ENCODE results near the gene LIPT2. TPM values are rescaled to one million over a fixed set of nuclear protein-coding genes. Genes with fewer than 3 reads are reported as not detected.
"Not testable (repeated sequence)": the region's sequence is repeated elsewhere in the genome, so short reads cannot be mapped to it uniquely, and the experiment has no call there.

The LIPT2 gene
- total RNA-seq: 1 to 10 TPM; 3.1 to 5.6 TPM

- Mint-ChIP-seq H3K9me3 (no peaks in the 10 kb centered on the region), H3K4me1 (ENCODE audit: low read depth) (peaks cover 17% of the 10 kb centered on the region), H3K27me3 (ENCODE audit: low read depth) (no peaks in the 10 kb centered on the region), H3K27ac (peak within 1 kb of the TSS; percentile 95), H3K36me3 (ENCODE audit: low read depth) (no peaks in the 10 kb centered on the region), H3K4me3 (peak within 1 kb of the TSS; percentile 83)
- DNase-seq: peak; percentile 99
- intact Hi-C loops (cut with micrococcal nuclease): loop anchor here (1.0 to 10.0 kb wide), 10 partner anchors 95 to 852 kb away; partner anchors contain the start of genes C2CD3, COA4, PAAF1 and PGM2L1
- CTCF ChIA-PET: interaction anchor here (1.7 to 4.0 kb wide), 2 partner anchors 40 to 43 kb away, joined by 7 to 21 read pairs; no protein-coding TSS in a partner anchor
These were observed at the start of gene LIPT2 for GRCh38 chr11:74492974-74493790. Gene LIPT2 (minus strand): TSS chr11:74493724. CDS start chr11:74493703, 21 bp downstream.

GRCh38 chr11:74541466-74541865, 47.9 kb upstream of the LIPT2 start:
- Mint-ChIP-seq H3K27me3 (ENCODE audit: low read depth) (no peaks in the 10 kb centered on the region), H3K4me3 (no peak overlapping the region), H3K36me3 (ENCODE audit: low read depth) (no peaks in the 10 kb centered on the region), H3K9me3 (peaks cover 11% of the 10 kb centered on the region), H3K27ac (no peak overlapping the region), H3K4me1 (ENCODE audit: low read depth) (no peaks in the 10 kb centered on the region)
- CTCF ChIA-PET: no interaction called here
- intact Hi-C loops (cut with micrococcal nuclease): no loop called here
- DNase-seq: no peak

- Mint-ChIP-seq H3K4me1 (ENCODE audit: low read depth) (no peaks in the 10 kb centered on the region), H3K9me3 (peaks cover 11% of the 10 kb centered on the region), H3K36me3 (ENCODE audit: low read depth) (no peaks in the 10 kb centered on the region), H3K4me3 (no peak overlapping the region), H3K27ac (no peak overlapping the region), H3K27me3 (ENCODE audit: low read depth) (no peaks in the 10 kb centered on the region)
- CTCF ChIA-PET: no interaction called here
- DNase-seq: no peak
- intact Hi-C loops (cut with micrococcal nuclease): no loop called here
These were observed 46.7 kb upstream of the LIPT2 start for GRCh38 chr11:74540270-74540669.

GRCh38 chr11:74538680-74539079, 45.2 kb upstream of the LIPT2 start:
- Mint-ChIP-seq H3K36me3 (ENCODE audit: low read depth) (no peaks in the 10 kb centered on the region), H3K9me3 (peaks cover 5% of the 10 kb centered on the region), H3K27me3 (ENCODE audit: low read depth) (no peaks in the 10 kb centered on the region), H3K4me3 (no peak overlapping the region), H3K4me1 (ENCODE audit: low read depth) (no peaks in the 10 kb centered on the region), H3K27ac (no peak overlapping the region)
- CTCF ChIA-PET: interaction anchor here (1.1 kb wide), 1 partner anchor 188 kb away, joined by 3 read pairs; no protein-coding TSS in a partner anchor
- intact Hi-C loops (cut with micrococcal nuclease): no loop called here
- DNase-seq: no peak

GRCh38 chr11:74535371-74536160, 42.0 kb upstream of the LIPT2 start:
- no peak for DNase-seq
- CTCF ChIA-PET: interaction anchor here (0.5 kb wide), 1 partner anchor 100 kb away, joined by 3 read pairs; no protein-coding TSS in a partner anchor
- H3K27me3 Mint-ChIP-seq (ENCODE audit: low read depth): peaks cover 6% of the 10 kb centered on the region
- peaks cover 5% of the 10 kb centered on the region for H3K9me3 Mint-ChIP-seq
- intact Hi-C loops (cut with micrococcal nuclease): no loop called here
- H3K27ac Mint-ChIP-seq: no peak overlapping the region
- H3K36me3 Mint-ChIP-seq (ENCODE audit: low read depth): no peaks in the 10 kb centered on the region
- H3K4me1 Mint-ChIP-seq (ENCODE audit: low read depth): no peaks in the 10 kb centered on the region
- no peak overlapping the region for H3K4me3 Mint-ChIP-seq

- not testable (repeated sequence) for H3K9me3 Mint-ChIP-seq
- CTCF ChIA-PET: interaction anchor here (0.9 kb wide), 1 partner anchor 85 kb away, joined by 4 read pairs; no protein-coding TSS in a partner anchor
These were observed 41.4 kb upstream of the LIPT2 start for GRCh38 chr11:74534946-74535275.

GRCh38 chr11:74534216-74534945, 40.9 kb upstream of the LIPT2 start:
- no peak for DNase-seq
- CTCF ChIA-PET: interaction anchor here (0.9 kb wide), 1 partner anchor 85 kb away, joined by 4 read pairs; no protein-coding TSS in a partner anchor
- Mint-ChIP-seq H3K9me3 (peaks cover 5% of the 10 kb centered on the region), H3K27me3 (ENCODE audit: low read depth) (peaks cover 6% of the 10 kb centered on the region), H3K27ac (no peak overlapping the region), H3K4me1 (ENCODE audit: low read depth) (no peaks in the 10 kb centered on the region), H3K36me3 (ENCODE audit: low read depth) (no peaks in the 10 kb centered on the region), H3K4me3 (no peak overlapping the region)
- intact Hi-C loops (cut with micrococcal nuclease): no loop called here

More at GRCh38 chr11:74534946-74535275, 41.4 kb upstream of the LIPT2 start:
- intact Hi-C loops (cut with micrococcal nuclease); H3K27ac Mint-ChIP-seq; H3K4me3 Mint-ChIP-seq; DNase-seq; H3K4me1 Mint-ChIP-seq (ENCODE audit: low read depth); H3K36me3 Mint-ChIP-seq (ENCODE audit: low read depth); H3K27me3 Mint-ChIP-seq (ENCODE audit: low read depth): not testable (repeated sequence)

- intact Hi-C loops (cut with micrococcal nuclease): no loop called here
- CTCF ChIA-PET: no interaction called here
- Mint-ChIP-seq H3K4me1 (ENCODE audit: low read depth) (no peaks in the 10 kb centered on the region), H3K4me3 (no peak overlapping the region), H3K9me3 (peaks cover 5% of the 10 kb centered on the region), H3K27ac (no peak overlapping the region), H3K36me3 (ENCODE audit: low read depth) (no peaks in the 10 kb centered on the region), H3K27me3 (ENCODE audit: low read depth) (peaks cover 8% of the 10 kb centered on the region)
- no peak for DNase-seq
These were observed 39.9 kb upstream of the LIPT2 start for GRCh38 chr11:74533421-74533820.

GRCh38 chr11:74532501-74533246, 39.1 kb upstream of the LIPT2 start:
- Mint-ChIP-seq H3K27me3 (ENCODE audit: low read depth) (peaks cover 8% of the 10 kb centered on the region), H3K36me3 (ENCODE audit: low read depth) (no peaks in the 10 kb centered on the region), H3K4me1 (ENCODE audit: low read depth) (no peaks in the 10 kb centered on the region), H3K9me3 (peaks cover 1% of the 10 kb centered on the region), H3K27ac (no peak overlapping the region), H3K4me3 (no peak overlapping the region)
- CTCF ChIA-PET: no interaction called here
- no peak for DNase-seq
- intact Hi-C loops (cut with micrococcal nuclease): no loop called here

GRCh38 chr11:74524978-74525377, 31.5 kb upstream of the LIPT2 start:
- Mint-ChIP-seq H3K4me3 (no peak overlapping the region), H3K4me1 (ENCODE audit: low read depth) (no peaks in the 10 kb centered on the region), H3K27ac (no peak overlapping the region), H3K36me3 (ENCODE audit: low read depth) (no peaks in the 10 kb centered on the region), H3K9me3 (no peaks in the 10 kb centered on the region), H3K27me3 (ENCODE audit: low read depth) (peaks cover 8% of the 10 kb centered on the region)
- no peak for DNase-seq
- CTCF ChIA-PET: no interaction called here
- intact Hi-C loops (cut with micrococcal nuclease): no loop called here

- Mint-ChIP-seq H3K36me3 (ENCODE audit: low read depth) (no peaks in the 10 kb centered on the region), H3K4me1 (ENCODE audit: low read depth) (no peaks in the 10 kb centered on the region), H3K9me3 (no peaks in the 10 kb centered on the region), H3K27ac (no peak overlapping the region), H3K4me3 (no peak overlapping the region), H3K27me3 (ENCODE audit: low read depth) (peaks cover 10% of the 10 kb centered on the region)
- CTCF ChIA-PET: interaction anchor here (0.7 kb wide), 1 partner anchor 1733 kb away, joined by 4 read pairs; no protein-coding TSS in a partner anchor
- DNase-seq: no peak
- intact Hi-C loops (cut with micrococcal nuclease): no loop called here
These were observed 31.0 kb upstream of the LIPT2 start for GRCh38 chr11:74524501-74524900.
